Cortex of kidney (tissue), 1 donor: ENCODE data around the gene LAMP1.
"Not testable (repeated sequence)": the region's sequence is repeated elsewhere in the genome, so short reads cannot be mapped to it uniquely, and the experiment has no call there.

Experiments
- DNase-seq: peaks from one replicate; lab custom pipeline; 2025; lab: John Stamatoyannopoulos, UW

LAMP1 gene

GRCh38 chr13:113356596-113356995 lies 59.6 kb downstream of the LAMP1 start:
- no peak for DNase-seq

- no peak for DNase-seq
Measured at GRCh38 chr13:113357529-113357928, 60.5 kb downstream of the LAMP1 start.

GRCh38 chr13:113358653-113359190 lies 61.7 kb downstream of the LAMP1 start:
- DNase-seq = no peak

- DNase-seq = no peak
Measured at GRCh38 chr13:113359571-113359970, 62.5 kb downstream of the LAMP1 start.

GRCh38 chr13:113360446-113360845 lies 63.4 kb downstream of the LAMP1 start:
- no peak for DNase-seq

- no peak for DNase-seq
Measured at GRCh38 chr13:113361406-113361805, 64.4 kb downstream of the LAMP1 start.

- no peak for DNase-seq
Measured at GRCh38 chr13:113364311-113364889, 67.4 kb downstream of the LAMP1 start.

GRCh38 chr13:113364901-113365582 lies 68.0 kb downstream of the LAMP1 start:
- DNase-seq = no peak

- DNase-seq = no peak
Measured at GRCh38 chr13:113365583-113365970, 68.5 kb downstream of the LAMP1 start.

GRCh38 chr13:113365971-113366588 lies 69.0 kb downstream of the LAMP1 start:
- no peak for DNase-seq

- DNase-seq = no peak
Measured at GRCh38 chr13:113367020-113367560, 70.1 kb downstream of the LAMP1 start.

- no peak for DNase-seq
Measured at GRCh38 chr13:113367771-113368170, 70.7 kb downstream of the LAMP1 start.

- not testable (repeated sequence) for DNase-seq
Measured at GRCh38 chr13:113368353-113368752, 71.3 kb downstream of the LAMP1 start.

- DNase-seq = no peak
Measured at GRCh38 chr13:113369189-113369588, 72.2 kb downstream of the LAMP1 start.

GRCh38 chr13:113369881-113370280 lies 72.8 kb downstream of the LAMP1 start:
- no peak for DNase-seq

- DNase-seq = no peak
Measured at GRCh38 chr13:113371061-113371460, 74.0 kb downstream of the LAMP1 start.

GRCh38 chr13:113371701-113372100 lies 74.7 kb downstream of the LAMP1 start:
- DNase-seq = not testable (repeated sequence)
